ENCODE measurements around the gene UNG.
"Not testable (repeated sequence)": the region's sequence is repeated elsewhere in the genome, so short reads cannot be mapped to it uniquely, and the experiment has no call there.

Gene UNG

DNA sequence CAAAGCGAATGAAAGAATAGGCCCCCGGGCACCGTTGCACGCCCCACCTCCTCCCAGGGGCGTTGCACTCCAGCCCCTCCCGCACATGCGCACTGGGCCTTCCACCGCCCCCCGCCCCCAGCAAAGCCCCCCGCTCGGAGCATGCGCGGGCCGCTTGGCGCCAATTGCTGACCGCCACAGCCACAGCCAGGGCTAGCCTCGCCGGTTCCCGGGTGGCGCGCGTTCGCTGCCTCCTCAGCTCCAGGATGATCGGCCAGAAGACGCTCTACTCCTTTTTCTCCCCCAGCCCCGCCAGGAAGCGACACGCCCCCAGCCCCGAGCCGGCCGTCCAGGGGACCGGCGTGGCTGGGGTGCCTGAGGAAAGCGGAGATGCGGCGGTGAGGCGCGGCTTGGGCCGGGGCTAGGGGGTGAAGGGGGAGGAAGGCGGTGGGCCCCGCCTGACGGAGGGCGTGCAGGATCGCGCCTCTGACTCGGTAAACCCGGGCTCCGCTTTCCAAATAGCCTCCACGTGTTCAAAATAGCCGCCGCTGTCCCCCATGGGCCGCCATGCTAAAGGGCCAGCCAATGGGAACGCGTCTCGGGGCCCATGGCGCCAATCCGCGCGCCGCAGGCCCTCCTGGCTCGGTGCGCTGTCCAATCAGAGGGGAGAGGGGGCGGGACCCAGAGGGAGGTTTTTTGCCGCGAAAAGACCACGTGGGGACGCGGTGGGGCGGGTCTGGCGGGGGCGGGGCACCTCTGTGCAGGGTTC, at the start of gene UNG:
TSS of gene UNG (plus strand) at position 163 of the 748 bp plus-strand sequence. CDS start at position 246, 83 bp downstream.
- DNase-seq: peak; percentile 91

DNA sequence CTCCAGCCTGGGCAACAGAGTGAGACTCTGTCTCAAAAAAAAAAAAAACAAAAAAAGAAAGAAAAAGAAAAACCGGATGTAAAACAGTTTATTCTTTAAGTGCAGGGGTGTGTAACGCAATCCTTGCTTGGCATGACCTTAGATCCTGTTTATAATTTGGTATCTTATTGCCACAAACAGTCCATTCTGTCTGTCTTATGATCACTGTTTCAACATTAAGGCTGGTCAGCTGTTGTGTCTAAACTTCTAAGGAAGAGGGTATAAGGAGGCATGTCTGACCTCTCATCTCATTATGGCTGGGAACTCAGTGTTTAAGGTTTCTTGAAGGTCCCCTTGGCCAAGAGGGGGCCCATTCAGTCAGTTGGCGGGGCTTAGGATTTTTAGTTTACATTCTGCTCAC, 48.7 kb upstream of the UNG start:
- DNase-seq: not testable (repeated sequence)

- DNase-seq: not testable (repeated sequence)
Observed at GRCh38 chr12:109049794-109050193, 47.6 kb upstream of the UNG start.

DNA sequence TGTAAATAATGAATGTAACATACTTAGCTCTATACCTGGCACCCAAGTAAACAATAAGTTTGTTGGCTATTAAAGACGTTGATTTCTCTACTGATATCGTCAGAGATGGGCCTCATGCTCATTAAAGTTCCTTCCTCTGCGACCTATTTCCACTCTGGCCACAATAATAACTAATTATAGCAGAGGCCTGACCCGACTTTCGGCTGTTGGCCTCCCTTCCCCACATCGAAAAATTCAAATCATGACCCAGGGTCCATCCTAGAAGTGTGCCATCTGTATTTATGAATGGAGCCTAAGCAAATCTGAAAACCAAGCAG, 45.3 kb upstream of the UNG start:
- no peak for DNase-seq

GRCh38 chr12:109052414-109053323, 44.7 kb upstream of the UNG start, which contains the start of gene USP30:
TSS of gene USP30 (plus strand) at chr12:109052576. CDS start at chr12:109052679, 103 bp downstream.
- DNase-seq: peak; percentile 61

- DNase-seq: no peak
Observed at GRCh38 chr12:109053382-109054123, 43.8 kb upstream of the UNG start.

GRCh38 chr12:109054124-109054513, 43.3 kb upstream of the UNG start:
- DNase-seq: not testable (repeated sequence)

DNA sequence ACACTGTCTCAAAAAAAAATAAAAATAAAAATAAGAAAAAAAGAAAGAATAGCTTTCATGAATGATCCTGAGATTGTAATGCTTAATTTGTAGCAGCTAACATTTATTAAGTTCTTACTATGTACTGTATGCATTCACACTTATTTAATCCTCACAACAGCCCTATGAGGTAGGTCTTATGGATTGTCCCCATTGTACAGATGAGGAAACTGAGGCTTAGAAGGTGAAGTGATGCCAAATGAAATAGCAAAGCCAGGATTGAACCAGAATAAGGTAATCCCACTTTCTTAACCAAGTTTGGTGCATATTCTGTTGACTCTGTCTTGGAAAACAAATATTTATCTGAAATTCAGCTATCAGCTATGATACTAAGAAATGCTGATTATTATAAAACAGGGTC, 42.9 kb upstream of the UNG start:
- DNase-seq: no peak

- no peak for DNase-seq
Observed at GRCh38 chr12:109056891-109057290, 40.5 kb upstream of the UNG start.

DNA sequence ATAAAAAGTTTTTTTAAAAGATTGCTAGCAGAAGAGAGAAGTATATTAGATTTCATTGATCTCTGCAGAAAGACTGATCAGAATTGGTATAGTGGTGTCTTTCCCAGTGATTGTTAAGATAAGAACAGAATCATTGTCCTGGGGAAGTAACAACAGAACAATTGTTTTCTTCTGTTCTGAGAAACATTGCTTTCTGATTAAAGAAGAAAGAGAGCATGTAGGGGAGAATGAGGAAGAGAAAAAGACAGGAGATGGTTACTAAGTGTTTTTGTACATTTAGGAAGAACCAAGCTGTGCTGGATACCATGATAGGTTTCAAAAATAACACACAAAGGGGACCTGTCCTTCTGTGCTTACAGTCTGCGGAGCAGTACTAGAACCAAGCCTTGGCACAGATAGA, 40.0 kb upstream of the UNG start:
- DNase-seq: no peak

DNA sequence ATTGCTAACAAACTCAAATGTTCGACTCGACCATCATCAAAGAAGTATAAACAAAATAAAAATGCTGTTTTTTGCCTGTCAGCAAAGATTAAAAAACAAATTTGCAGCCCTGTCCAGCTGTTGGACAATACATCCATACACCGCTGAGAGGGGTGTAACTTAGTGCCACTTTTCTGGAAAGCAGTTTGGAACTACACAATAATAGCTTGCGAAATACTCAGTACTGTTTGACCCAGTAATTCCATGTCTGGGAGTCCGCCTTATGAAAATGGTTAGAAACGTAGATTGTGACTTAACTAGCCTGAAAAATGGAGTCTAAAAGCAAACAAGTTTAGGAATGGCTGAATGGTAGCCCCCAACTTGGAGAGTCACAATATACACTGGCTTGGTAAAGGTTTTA, 38.6 kb upstream of the UNG start:
- no peak for DNase-seq

GRCh38 chr12:109064143-109064542, 33.3 kb upstream of the UNG start:
- DNase-seq: no peak

DNA sequence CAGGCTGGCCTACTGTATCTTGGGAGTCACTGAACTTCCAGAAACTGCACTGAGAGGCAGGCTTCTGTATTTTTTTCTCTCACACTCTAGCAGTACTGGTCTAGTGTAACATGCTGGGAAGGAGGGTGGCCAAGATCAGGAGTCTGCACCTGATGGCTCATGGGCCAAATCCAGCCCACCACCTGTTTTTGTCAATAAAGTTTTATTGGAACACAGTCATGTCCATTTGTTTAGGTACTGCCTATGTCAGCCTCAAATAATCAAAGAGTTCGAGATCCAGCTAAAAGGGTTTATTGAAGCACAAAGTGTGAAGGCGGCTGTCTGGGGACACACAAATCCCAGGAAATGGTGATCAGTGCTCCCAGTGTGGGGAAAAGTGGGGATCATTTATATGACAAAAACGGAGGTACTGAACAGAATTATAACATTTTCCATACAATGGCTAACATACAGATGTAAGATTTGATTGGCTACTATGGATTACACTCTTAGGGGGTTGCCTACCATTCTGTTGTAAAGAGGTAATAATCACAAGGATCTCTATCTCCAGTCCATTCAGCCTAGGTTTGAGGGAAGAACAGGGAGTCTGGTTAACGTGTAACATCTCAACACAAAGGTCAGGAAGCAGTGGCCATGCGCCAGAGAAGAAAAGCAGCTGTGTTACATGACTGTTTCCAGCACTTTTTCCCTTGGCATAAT, 32.1 kb upstream of the UNG start:
- DNase-seq: no peak

DNA sequence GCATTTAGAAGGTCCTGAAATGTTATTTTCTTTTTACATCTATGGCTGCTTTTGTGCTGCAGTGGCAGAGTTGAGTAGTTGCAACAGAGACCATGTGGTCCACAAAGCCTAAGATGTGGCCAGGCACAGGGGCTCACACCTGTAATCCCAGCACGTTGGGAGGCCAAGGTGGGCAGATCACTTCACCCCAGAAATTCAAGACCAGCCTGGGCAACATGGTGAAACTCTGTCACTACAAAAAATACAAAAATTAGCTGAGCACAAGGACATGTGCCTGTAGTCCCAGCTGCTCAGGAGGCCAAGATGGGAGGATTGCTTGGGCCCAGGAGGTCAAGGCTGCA, 31.6 kb upstream of the UNG start:
- no peak for DNase-seq

- DNase-seq: no peak
Observed at GRCh38 chr12:109069307-109070271, 27.8 kb upstream of the UNG start.

GRCh38 chr12:109074866-109075265, 22.5 kb upstream of the UNG start:
- DNase-seq: no peak

DNA sequence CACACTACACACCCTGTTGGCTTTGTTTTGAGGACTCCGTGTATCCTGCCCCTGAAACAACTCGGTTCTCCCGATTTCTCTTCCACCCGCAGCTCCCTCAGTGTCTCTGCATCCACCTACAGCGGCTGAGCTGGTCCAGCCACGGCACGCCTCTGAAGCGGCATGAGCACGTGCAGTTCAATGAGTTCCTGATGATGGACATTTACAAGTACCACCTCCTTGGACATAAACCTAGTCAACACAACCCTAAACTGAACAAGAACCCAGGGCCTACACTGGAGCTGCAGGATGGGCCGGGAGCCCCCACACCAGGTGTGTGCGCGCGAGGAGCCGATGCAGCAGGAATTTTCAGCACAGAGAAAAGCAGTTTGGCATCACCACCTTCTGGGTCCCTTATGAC, 14.6 kb upstream of the UNG start:
- DNase-seq: no peak

GRCh38 chr12:109084425-109084824, 13.0 kb upstream of the UNG start:
- no peak for DNase-seq

- DNase-seq: no peak
Observed at GRCh38 chr12:109085590-109085989, 11.8 kb upstream of the UNG start.

DNA sequence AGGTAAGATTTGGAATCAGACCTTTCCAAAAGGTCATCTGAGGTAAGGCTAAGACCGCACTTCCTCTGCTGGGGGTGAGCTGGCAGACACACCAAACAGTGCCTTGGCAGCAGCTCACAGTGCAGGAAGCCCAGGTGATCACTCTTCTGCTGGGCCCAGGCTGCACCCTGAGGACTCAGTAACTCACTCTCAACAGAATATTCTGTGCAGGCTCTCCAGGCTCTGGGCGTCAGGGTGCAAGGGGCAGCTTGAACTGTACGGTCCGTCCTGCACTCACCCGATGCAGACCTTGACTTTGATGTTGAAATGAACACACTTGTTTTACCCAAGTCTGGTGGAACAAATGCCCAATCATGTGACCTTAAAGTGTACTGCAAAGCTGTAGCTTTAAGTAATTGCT, 10.1 kb upstream of the UNG start:
- no peak for DNase-seq

DNA sequence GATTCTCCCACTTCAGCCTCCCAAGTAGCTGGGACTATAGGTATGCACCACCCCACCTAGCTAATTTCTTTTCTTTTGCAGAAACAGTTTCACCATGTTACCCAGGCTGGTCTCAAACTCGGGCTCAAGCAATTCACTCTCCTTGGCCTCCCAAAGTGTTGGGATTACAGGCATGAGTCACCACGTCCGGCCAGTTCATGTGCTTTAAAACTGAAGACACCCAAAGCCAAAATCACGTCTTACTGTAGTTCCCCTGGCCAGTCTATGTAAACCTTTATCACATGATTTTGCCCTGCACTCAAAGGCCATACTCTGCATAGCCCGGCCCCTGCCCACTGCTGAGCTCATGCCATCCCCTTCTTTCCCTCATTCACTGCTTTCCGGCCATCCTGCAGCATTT, 8.6 kb upstream of the UNG start:
- no peak for DNase-seq

DNA sequence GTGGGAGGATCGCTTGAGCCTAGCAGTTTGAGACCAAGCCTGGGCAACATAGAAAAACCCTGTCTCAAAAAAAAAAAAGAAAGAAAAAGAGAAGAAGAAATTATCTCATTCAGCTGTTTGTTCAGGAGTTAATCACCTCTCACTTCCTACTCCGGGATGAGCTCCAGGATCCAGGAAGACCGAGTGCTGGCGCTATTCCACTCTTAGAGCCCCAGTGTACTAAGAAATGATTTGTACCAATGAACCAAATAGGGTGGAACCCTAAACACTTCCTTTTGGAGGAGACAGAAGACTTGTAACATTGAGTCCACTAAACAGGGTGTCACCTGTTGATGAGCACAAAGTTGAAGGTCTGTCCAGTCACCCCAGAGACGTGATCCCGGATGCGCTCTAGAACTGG, 7.7 kb upstream of the UNG start:
- DNase-seq: no peak
